GF-D8 (cell line): Measurements from ENCODE around the gene NFAT5.
A peak's percentile ranks its signal among the peaks of the same experiment; 100 is the strongest.
"Not testable (repeated sequence)": the region's sequence is repeated elsewhere in the genome, so short reads cannot be mapped to it uniquely, and the experiment has no call there.

Experiments
- DNase-seq: peaks from one replicate; lab custom pipeline; 2025; lab: John Stamatoyannopoulos, UW

The NFAT5 gene

DNA sequence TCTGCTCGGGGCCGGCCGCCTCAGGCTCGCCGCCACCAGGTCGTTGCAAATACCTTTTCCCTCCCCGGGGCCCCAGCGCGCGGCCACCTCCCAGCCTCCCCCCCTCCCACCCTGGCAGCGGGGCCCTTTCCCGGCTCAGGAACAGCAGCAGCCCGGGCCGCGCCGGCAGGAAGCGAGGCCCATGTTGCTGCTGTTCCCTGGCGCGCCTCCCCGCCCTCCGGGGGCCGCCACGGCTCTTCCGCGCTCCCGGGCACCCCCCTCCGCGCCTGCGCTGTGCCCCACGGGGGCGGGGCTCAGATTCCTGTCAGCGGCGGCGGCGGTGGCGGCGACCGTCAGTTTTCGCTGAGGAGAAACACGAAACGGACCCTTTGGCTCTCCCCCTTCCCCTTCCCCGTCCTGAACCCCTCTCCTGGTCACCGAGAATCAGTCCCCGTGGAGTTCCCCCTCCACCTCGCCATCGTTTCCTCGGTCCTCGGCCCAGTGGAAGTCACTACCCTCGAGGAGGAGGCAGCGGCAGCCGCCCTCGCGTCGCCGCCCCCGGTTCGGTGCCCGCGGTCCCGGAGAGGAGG lies at the start of gene NFAT5:
Gene NFAT5, plus strand, starts transcription at position 296 of the 569 bp plus-strand sequence. CDS start 336 bp downstream, outside the sequence.
- peak; percentile 66 for DNase-seq

DNA sequence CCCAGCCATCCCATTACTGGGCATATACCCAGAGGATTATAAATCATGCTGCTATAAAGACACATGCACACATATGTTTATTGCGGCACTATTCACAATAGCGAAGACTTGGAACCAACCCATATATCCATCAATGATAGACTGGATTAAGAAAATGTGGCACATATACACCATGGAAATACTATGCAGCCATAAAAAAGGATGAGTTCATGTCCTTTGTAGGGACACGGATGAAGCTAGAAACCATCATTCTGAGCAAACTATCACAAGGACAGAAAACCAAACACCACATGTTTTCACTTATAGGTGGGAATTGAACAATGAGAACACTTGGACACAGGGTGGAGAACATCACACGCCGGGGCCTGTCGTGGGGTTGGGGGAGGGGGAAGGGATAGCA lies 47.9 kb upstream of the NFAT5 start:
- DNase-seq: not testable (repeated sequence)

GRCh38 chr16:69520413-69520799 lies 45.4 kb upstream of the NFAT5 start:
- no peak for DNase-seq

DNA sequence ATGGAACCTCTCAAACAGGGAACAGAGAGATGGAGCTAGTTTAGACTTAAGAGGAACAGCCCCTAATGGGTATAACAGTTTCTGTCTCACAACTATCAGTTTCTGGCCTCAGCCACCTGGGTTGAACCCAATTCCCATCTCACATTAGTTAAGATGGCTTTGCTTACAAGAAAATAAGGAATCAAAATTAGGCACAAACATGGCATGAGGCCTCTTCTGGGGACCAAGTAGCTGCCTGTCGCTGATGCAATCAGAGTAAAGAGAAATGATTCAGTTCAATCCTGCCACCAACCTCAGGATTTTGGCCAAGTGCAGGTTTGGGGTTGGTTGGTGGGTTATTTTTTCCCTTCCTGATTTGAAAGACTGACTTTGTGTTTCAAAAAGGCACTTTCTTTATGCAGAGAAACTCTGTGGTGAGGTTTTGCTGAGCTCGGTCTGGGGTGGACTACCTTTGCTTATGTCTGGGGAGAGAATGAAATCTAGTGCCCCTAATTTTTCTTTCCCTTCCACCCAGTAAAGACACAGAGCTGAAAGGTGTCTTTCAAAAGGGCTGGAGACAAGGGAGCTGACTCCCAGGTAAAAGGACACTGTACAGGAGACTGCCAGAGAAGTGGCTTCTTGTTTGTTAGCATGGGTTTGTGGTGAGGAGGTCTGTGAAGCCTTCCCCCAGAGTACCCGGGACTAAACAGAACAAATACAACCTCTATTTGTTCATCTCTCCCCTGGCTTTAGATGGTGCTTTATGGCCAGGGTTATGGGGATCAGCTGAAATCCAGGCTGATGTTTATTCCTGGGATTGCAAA lies 44.8 kb upstream of the NFAT5 start:
- no peak for DNase-seq

GRCh38 chr16:69522041-69522578 lies 43.7 kb upstream of the NFAT5 start:
- no peak for DNase-seq

GRCh38 chr16:69522732-69523404 lies 42.9 kb upstream of the NFAT5 start:
- no peak for DNase-seq

GRCh38 chr16:69523566-69524305 lies 42.0 kb upstream of the NFAT5 start:
- DNase-seq: no peak

DNA sequence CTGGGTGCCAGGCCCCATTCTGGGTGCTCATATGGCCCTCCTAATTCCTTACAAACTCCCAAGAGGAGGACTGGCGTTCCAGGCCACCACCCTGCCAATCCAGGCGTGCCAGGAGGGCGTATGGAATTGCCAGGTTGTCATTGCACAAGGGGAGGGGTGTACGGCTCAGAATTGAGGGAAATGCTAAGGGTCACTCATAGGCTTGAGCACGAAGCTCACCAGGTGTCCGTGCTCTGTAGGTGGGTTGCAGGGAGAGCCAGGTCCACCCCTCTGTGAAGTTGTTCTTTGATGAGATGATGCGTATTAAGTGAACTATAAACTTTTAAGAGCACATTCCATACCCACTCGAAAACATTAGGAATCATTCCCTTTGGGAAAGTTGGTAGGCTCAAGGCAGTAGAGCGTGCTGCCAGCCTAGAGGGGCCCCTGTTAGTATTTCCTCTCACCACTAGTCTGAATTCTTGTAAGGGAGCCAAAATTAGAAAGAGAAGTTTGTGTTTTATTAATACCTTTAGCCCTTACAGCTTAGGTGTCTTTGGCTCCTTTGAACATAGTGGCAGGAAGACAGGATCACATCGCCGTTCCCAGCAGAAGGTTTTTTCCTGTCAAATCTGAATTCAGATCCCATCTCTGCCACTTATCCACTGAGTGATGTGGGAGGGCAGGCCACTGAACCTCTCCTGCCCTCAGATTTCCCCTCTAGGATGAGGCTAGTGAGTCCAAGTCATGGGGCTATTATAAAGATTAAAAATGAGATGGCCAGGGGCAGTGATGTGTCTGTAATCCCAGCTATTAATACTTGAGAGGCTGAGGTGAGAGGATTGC lies 38.7 kb upstream of the NFAT5 start:
- DNase-seq: no peak

DNA sequence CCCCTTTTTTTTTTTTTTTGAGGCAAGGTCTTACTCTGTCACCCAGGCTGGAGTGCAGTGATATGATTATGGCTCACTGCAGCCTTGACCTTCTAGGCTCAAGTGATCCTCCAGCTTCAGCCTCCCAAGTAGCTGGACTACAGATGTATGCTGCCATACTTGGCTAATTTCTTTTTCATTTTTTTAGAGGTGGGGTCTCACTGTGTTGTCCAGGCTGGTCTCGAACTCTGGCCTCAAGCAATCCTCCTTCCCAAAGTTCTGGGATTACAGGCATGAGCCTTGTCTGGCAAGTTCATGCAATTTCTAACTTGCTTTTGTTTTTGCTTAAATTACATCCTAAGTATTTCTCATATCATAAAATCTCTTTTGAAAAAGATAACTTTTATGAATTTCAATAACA lies 33.8 kb upstream of the NFAT5 start:
- DNase-seq: no peak

GRCh38 chr16:69532641-69533455 lies 32.9 kb upstream of the NFAT5 start:
- DNase-seq: no peak

GRCh38 chr16:69534720-69535119 lies 31.0 kb upstream of the NFAT5 start:
- no peak for DNase-seq

DNA sequence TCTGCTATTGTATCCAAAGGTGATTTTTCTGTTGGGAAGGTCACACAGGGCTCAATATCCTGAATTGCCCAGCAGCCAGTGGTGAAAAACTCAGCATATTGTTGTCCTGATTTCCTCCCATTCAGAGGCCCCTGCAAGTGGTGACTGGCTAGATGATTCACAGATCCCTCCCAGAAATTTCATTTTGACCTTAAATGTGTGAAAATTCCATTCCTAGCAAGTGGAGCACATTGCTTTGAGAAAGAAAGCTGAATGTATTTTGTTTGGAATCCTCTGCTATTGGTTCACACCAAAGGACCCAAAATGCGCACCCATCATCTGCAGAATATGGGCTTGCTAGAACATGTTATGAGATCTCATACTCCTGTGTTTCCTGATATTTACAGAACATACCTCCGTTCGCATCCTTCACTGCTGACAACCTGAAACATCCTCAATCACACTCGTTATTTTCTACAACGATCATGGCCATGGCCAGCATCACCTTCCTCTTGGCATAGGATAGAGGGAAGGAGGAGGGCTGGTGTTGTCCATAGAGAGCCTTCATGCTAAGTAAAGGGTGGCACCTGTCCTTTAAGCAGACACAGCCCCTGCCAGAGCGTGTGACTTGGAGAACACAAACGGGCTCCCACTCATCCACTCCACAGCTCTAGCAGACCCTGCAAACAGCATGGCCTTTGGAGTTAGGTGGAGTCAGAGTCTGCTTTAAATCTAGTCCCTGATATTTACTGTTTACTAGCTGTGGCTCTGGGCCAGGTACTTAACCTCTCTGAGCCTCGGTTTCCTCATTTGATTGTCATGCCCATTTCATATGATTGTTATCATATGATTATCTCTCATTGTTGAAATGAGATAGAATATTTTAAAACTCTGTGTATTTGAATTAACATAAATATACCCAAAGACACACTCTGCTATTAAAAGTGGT lies 30.4 kb upstream of the NFAT5 start:
- no peak for DNase-seq

- DNase-seq: no peak
These were observed 28.1 kb upstream of the NFAT5 start for GRCh38 chr16:69537706-69538080.

- DNase-seq: no peak
These were observed 27.0 kb upstream of the NFAT5 start for GRCh38 chr16:69538808-69539207.

GRCh38 chr16:69542974-69543373 lies 22.8 kb upstream of the NFAT5 start:
- no peak for DNase-seq

DNA sequence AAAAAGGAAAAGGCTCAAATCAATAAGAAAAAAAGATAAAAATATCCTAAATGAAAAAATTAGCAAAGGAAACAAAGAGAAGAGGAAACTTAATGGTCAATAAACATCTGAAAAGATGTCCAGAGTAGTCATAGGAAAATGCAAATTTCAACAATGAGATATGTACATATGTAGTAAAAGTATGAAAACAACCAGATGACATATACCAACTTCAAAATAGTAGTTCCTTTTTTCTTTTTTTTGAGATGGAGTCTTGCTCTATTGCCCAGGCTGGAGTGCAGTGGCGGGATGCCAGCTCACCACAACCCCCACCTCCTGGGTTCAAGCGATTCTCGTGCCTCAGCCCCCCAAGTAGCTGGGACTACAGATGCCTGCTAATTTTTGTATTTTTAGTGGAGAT lies 21.7 kb upstream of the NFAT5 start:
- DNase-seq: no peak

- DNase-seq: not testable (repeated sequence)
These were observed 19.1 kb upstream of the NFAT5 start for GRCh38 chr16:69546663-69547062.

DNA sequence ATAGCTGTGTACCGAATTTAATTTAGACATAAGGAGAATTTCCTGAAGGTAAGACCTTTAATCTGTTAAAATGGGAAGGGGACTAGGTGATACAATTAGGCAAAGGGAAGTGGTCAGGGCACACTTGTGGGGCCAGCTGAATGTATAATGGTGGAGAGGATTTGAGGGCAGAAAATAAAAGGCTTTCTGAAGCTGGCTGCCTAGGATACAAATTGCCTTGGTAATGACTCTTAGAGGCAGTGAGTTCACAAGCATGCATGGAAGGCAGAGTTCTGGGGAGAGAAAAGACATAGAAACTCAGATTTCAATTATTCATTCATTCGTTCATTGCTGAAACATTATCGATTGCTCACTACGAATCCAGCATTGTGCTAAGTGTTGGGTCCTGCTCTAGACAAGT lies 12.4 kb upstream of the NFAT5 start:
- no peak for DNase-seq

DNA sequence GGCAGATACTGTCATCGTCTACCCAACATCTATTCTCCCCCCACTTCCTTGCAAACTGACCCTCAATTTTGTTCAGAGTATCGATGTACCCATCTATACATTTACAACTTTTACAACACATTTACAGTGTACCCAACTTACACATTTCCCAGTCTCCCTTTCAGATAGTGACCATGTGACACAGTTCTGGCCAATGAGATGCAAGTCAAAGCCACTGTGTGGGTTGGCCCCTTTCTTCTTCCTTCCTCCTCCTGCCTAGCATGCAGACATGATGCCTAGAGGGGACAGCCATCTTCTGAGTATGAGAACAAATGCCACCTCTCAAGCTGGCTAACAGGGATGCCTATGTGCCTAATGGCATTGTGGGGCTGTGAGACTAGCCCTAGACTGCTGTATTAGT lies 11.3 kb upstream of the NFAT5 start:
- no peak for DNase-seq
